Measurements from ENCODE around the gene ALDH16A1.
A peak's percentile ranks its signal among the peaks of the same experiment; 100 is the strongest.
"Not testable (repeated sequence)": the region's sequence is repeated elsewhere in the genome, so short reads cannot be mapped to it uniquely, and the experiment has no call there.

The ALDH16A1 gene

DNA sequence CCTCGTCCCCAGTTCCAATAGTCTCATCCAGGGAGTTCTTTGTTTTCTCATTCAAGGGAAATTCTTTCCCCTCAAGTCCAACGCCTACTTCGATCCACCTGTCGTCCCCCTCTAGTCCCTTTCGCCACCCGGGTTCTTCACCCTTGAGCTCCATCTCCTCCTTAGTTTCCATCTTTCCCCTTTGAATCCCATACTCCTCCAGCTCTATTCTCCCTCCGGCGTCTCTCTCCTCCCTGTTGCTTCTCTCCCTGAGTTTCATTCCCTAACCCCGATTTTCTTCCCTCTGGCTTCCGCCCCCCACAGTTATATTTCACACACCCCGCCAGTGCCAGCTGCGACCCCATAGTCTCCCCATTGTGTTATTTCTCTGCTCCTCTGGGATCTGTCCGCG, 11.1 kb upstream of the ALDH16A1 start:
- no peak for DNase-seq

DNA sequence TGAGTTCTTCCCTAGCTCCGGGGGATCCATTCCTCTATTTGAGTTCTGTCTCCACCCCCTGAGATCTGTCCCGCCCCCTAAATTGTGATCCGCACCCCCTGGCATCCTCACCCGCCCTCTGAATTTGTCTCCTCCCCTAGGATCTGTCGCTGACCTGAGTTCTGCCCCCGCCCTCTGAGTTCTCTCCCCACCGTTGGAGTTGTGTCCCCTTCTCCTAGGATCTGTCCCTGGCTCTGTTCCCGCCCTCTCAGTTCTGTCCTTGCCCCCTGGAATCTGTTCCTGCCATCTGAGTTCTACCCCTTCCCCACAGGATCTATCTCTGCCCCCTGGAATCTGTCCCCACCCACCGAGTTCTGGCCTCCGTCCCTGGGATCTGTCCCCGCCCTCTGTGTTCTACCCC, 10.7 kb upstream of the ALDH16A1 start:
- peak; percentile 63 for DNase-seq

DNA sequence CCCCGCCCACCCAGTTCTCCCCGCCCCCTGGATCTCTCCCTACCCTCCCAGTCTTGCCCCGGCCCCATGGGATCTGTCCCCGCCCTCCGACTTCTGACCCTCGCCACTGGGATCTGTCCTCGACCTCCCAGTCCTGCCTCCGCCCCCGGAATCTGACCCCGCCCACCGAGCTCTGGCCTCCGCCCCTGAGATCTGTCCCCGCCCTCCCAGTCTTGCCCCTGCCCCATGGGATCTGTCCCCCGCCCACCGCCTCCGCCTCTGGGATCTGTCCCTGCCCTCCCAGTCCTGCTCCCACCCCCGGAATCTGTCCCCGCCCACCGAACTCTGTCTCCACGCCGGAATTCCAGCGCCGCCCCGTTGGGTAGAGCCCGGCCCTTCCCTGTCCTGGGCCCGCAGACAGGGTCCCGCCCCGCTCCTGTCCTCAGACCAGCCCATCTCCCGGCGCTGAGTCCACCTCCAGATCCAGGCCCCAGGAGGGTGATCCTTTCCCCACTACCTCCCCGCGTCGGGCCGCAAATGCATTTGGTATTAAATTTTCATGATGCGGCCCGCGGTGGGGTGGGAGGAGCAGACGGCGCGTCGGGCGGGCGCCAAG, 10.2 kb upstream of the ALDH16A1 start:
- peak; percentile 94 for DNase-seq

DNA sequence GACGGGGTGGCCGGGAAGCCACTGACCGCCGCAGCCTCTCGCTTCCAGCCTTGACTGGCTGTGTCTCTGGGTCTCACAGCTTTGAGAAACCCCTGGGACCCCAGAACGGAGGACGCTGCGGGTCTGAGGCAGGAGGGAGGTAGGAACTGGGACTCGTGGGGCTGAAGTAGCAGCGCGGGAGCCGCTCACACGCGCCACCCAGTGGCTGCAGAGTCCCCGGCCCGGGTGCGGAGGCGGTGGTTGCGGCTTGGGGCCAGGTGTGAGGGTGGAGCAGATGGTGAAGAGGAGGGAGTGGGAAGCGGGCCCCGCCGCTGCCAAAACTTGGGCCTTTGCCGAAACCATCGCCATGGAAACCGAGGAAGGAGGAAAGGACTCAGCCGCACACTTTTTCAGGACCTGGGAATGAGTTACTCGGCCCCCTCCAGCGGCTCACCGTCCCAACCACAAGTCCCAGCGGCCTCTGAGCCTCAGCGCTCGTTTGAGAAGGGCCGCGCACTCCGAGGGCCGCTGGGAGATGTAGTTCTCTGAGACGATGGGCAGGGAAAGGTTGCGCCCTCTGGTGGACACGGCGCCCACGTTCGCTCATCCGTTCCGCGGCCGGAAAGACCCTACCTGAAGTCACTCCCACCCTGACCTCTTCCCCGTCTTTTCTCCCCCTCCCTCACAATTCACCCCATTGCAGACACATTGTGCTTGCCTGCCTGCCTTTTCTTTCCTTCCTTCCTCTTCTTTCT, 9.5 kb upstream of the ALDH16A1 start:
- peak; percentile 97 for DNase-seq

DNA sequence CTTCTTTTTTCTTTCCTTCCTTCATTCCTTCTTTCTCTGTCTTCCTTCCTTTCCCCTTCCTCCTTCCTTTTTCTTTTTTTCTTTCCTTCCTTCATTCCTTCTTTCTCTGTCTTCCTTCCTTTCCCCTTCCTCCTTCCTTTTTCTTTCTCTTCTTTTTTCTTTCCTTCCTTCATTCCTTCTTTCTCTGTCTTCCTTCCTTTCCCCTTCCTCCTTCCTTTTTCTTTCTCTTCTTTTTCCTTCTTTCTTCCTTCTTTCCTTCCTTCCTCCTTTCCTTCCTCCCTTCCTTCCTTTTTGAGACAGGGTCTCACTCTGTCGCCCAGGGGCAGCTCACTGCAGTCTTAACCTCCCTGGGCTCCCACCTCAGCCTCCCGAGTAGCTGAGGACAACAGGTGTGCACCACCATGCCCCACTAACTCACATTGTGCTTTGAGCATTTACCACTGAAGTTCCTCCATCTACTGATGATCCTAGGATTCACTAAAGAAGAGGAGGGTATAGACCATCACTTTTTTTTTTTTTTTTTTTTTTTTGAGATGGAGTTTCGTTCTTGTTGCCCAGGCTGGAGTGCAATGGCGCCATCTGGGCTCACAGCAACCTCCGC, 8.8 kb upstream of the ALDH16A1 start:
- DNase-seq = not testable (repeated sequence)

DNA sequence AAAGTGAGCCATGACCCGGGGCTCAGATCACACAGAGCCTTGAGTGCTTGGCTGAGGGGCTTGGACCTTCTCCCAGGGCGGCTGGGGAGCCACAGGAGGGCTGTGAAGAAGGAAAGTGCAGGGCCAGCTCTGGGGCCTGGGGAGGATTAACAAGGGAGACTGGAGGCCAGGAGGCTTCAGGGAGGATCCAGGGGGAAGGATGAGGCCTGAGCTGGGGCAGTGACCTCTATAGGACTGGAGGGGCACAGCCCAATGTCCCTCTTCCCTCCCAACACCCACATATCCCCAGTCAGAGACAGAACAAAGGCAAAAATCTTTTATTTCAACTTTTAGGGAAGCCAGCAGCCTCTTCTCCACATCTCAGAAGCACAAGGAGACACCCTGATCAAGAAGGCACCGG, 7.0 kb upstream of the ALDH16A1 start:
- no peak for DNase-seq

DNA sequence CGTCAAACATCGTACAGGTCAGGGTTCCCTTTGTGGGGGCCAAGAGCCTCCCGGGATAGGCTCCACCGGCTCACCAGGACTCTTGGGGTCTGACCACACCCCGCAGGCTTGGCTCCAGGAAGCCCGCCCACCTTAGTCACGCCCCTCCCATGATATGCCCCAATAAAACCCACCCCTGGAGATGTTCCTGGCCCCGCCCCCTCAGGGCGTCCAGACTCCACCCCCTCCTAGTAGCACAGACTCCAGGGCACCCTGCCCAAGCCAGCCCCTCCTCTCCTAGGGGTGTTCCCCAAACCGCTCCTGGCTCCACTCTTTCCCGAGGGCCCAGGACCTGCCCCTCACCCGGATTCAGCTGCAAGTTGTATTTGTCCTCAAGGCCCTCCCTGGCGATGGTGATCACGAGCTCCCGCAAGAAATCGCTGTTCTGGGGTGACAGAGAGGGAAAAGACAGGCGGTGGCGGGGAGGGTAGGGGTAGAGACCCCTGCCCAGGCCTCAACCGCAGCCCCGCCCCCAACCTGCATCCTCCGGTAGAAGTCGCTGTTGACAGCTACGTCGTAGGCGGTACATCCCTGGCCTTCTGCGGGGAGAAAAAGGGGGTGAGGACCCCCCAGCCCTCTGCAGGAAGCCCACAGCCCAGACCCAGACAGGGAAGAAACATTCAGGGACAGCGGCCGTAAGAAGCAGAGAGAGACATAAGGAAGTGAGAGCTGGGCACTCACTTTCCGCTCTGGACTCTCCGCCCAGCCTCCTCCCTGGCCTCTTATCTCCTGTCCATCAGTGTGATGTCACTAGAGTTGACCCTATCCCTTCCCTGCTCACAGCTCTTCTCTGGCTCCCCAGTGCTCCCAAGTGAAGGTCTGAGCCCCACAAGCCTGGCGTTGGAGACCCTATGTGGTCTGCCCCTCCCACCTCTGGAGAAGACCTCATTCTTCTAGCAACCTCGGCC, 5.3 kb upstream of the ALDH16A1 start:
- DNase-seq = no peak

DNA sequence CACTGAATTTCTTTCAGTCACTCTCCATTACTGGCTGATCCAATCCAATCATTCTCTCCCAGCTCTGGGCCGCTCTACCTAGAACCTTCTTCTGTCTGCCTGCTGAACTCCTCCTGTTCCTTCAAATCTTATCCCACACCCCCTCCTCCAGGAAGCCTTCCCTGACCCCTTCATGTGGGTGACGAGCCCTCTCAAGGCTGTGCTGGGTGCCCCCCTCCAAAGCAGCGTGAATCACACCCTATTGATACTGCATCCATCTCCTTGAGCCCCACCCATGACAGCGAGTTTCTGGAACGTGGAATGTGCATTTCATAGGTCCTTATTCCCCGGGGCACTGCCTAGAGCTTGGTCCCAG, 4.6 kb upstream of the ALDH16A1 start:
- DNase-seq = no peak

DNA sequence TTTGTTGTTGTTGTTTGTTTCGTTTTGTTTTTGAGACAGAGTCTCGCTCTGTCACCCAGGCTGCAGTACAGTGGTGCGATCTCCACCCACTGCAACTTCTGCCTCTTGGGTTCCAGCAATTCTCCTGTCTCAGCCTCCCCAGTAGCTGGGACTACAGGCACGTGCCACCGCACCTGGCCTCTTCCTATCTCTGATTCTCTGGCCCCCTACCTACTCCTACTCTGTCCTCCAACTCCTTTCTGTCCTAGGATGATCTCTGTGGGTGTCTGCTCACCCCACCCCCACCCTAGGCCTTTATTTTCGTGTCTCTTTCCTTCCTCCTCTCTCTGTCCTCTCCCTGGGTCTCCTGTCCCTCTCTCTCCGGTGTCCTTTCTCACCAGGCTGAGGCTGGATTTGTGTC, 2.6 kb upstream of the ALDH16A1 start:
- no peak for DNase-seq

DNA sequence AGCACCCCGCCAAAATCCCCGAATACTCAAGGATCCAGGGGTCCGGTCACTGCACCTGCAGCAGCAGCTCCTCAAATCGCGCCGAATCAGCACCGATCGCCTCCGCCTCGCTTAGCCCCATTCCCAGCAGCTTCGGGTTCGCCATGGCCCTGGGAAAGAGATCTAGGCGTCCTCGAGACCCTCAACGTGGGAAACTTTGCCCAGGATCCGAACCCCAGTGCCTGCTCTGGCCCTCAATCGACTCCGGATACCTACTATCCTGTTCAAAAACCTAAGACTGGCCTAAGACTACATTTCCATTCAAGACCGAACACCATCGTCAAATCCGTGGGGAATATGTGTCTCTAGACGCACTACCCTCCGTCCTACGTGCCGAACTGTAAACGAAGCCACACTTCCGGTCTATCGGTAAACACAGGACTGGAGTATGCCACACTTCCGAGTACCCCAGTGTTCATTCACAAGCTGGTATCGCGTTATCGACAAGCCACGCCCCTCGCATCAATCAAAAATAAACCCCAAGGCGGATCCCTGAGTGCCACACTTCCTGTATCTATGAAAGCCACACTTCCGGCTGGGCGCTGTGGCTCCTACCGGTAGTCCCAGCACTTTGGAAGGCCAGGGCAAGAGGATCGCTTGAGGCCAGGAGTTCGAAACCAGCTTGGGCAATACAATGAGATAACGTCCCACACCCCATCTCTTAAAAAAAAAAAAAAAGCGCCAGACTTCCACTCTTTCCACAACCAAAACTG, 1.4 kb upstream of the ALDH16A1 start, which contains the start of gene PIH1D1:
TSS of gene PIH1D1 (minus strand) at position 385 of the 752 bp plus-strand sequence. CDS start at position 145, 240 bp downstream.
- peak; percentile 99 for DNase-seq

DNA sequence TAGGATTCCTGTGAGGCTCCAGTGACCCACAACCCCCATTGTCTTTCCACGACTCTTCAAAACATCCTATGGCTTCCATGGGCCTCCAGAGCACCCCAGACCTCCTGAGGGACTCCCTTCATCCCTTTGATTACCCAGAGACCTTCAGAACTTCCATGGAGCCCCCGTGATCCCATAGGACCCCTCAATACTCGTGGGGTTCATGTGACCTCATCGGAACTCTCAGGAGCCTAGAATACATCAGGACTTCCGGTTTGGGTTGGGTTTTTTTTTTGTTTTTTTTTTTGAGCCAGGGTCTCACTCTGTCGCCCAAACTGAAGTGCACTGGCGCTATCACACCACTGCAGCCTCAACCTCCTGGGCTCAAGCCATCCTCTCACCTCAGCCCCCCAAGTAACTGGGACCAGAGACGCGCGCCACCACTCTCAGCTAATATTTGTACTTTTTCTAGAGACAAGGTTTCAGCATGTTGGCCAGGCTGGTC, 774 bp downstream of the ALDH16A1 start:
- DNase-seq = no peak

DNA sequence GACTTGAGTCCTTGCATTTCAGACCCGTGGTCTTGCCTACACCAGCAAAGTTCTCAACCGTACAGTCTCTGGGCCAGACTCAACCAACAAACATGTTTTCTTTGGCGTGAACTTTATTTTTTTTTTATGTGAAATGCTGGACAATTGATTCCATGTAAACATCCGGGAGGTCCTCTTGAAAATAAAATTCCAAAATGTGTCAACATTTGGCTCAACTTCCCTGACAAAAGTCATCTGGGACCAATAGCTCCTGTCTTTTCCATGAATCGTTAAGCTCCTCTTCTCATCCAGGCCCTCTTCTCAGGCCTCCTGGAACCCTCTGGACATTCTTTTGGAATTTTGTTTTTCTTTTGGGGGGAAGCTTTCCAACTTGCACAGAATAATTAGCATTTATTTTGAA, 2.7 kb downstream of the ALDH16A1 start:
- DNase-seq = no peak

DNA sequence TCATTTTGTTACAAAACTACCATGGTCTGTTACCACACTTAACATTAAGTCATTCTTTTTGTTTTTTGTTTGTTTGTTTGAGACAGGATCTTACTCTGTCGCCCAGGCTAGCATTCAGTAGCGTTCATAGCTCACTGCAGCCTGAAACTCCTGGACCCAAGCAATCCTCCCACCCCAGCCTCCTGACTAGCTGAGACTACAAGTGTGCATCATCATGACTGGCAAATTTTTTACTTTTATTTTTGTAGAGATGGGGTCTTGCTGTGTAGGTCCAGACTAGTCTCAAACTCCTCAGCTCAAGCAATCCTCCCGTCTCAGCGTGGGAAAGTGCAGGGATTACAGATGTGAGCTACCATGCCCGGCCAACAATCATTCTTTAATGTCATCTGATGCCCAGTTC, 3.3 kb downstream of the ALDH16A1 start:
- no peak for DNase-seq

DNA sequence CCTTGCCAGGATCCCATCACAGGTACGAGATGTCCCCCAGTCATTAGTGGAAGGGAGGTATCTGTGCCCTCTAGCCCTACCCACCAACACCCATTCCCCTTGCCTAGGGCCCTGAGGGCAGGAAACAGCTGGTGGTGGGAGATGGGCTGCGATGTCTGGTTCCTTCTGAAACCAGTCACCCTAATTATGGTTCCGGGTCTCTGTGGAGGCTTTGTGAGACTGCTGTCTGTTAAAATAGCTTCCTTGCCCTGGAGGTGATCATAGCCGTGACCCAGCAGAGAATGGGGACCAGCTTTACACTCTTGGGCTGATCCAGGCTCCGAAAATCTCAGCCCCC, 5.5 kb downstream of the ALDH16A1 start:
- no peak for DNase-seq

DNA sequence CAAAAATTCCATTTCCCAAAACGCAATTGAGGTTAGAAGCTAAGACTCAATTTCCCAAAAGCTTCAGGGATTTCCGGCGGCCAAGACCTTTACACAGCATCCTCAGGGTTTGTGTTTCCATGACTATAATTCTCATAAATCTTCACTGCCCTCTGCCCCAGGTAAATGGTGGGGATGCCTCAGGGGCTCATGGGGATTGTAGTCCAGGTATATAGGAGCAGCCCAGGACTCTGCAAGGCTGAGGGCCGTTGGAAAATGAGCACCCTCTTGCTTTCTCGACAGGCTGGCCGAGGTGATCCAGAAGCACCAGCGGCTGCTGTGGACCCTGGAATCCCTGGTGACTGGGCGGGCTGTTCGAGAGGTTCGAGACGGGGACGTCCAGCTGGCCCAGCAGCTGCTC, 6.4 kb downstream of the ALDH16A1 start:
- DNase-seq = no peak

DNA sequence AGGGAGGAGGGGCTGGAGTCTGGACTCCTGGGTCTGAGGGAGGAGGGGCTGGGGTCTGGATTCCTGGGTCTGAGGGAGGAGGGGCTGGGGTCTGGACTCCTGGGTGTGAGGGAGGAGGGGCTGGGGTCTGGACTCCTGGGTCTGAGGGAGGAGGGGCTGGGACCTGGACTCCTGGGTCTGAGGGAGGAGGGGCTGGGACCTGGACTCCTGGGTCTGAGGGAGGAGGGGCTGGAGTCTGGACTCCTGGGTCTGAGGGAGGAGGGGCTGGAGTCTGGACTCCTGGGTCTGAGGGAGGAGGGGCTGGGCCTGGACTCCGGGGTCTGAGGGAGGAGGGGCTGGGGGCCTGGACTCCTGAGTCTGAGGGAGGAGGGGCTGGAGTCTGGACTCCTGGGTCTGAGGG, 8.1 kb downstream of the ALDH16A1 start:
- DNase-seq = not testable (repeated sequence)

DNA sequence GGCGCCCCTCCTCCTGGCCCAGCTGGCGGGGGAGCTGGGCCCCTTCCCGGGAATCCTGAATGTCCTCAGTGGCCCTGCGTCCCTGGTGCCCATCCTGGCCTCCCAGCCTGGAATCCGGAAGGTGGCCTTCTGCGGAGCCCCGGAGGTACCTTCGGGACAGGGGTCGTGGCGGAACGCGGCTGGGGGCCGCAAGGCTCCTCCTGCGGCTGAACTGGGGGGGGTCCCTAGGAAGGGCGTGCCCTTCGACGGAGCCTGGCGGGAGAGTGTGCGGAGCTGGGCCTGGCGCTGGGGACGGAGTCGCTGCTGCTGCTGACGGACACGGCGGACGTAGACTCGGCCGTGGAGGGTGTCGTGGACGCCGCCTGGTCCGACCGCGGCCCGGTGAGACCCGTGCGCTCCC, 8.6 kb downstream of the ALDH16A1 start:
- DNase-seq = no peak

DNA sequence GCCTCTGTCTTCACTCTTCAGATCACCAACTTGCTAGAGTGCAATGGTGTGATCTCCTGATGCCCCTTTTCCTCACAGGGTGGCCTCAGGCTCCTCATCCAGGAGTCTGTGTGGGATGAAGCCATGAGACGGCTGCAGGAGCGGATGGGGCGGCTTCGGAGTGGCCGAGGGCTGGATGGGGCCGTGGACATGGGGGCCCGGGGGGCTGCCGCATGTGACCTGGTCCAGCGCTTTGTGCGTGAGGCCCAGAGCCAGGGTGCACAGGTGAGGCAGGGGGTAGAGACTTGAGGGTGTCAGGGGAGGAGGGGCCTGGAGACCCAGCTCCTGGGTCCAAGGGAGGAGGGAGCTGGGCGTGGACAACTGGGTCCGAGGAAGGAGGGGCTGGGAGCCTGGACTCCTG, 9.5 kb downstream of the ALDH16A1 start:
- no peak for DNase-seq

DNA sequence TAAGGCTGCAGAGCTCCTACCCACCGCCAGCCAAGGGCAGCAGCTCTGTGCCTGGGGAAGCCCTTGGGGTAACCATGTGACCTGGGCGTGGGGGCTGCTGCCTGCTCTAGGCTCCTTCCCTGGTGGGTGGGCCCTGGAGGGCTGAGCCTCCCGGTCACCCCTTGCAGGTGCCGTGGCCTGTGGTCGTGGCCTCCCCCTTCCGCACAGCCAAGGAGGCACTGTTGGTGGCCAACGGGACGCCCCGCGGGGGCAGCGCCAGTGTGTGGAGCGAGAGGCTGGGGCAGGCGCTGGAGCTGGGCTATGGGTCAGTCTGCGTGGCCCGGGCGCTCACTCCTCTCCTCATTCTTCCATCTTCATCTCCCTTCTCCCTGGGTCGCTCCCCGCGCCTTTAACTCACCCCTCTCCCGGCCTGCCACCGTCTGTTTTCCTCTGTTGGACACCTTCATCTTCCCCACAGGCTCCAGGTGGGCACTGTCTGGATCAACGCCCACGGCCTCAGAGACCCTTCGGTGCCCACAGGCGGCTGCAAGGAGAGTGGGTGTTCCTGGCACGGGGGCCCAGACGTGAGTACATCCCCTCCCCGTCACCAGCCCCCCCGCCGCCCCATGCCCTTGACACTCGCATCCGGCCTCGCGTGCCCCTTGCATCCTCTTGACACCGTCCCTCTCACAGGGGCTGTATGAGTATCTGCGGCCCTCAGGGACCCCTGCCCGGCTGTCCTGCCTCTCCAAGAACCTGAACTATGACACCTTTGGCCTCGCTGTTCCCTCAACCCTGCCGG, 11.1 kb downstream of the ALDH16A1 start:
- no peak for DNase-seq

DNA sequence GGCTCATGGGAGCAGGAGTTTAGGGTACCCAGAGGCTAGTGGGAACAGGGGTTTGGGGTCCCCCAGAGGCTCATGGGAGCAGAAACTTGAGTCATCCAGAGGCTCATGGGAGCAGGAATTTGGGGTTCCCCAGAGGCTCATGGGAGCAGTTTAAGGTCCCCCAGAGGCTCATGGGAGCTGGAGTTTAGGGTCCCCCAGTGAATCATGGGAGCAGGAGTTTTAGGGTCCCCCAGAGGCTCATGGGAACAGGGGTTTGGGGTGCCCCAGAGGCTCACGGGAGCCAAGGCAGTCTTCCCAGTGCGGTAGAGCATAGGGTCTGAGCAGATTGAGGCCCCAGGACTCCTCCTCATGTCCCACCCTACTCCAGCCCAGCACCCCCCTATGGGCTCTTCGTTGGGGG, 12.3 kb downstream of the ALDH16A1 start:
- no peak for DNase-seq

DNA sequence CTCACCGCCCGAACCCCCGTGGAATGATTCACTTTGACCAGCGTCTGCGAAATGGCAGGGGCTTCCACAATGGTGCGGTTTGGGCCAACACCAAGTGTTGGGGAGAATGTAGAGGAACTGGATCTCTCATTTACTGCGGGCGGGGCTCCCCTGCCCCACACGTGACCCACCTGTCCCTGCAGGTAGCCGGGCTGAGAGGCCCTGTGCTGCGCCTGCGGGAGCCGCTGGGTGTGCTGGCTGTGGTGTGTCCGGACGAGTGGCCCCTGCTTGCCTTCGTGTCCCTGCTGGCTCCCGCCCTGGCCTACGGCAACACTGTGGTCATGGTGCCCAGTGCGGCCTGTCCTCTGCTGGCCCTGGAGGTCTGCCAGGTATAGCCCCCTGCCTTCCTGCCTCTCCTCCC, 15.2 kb downstream of the ALDH16A1 start:
- no peak for DNase-seq
